PC-9 (cell line): ENCODE measurements around the gene PRELID1. TPM values are rescaled to one million over a fixed set of nuclear protein-coding genes. Genes with fewer than 3 reads are reported as not detected.

Experiments used
- BruUV-seq: library from RNA; stranded (reverse); fragments of 400-500 nt; replicated peaks from 2 replicates; lab custom pipeline; 2021; lab: Mats Ljungman, UMichigan
- CTCF ChIA-PET: fragments of 300-600 bp; sonication (Branson Sonifier 250); formaldehyde crosslinking; loops from one replicate; lab custom pipeline; 2022; ENCODE audit warnings: antibody characterized with exemption; lab: Charles Lee
- POLR2A ChIA-PET: fragments of 300-600 bp; sonication (Branson Sonifier 250); formaldehyde crosslinking; loops from one replicate; lab custom pipeline; 2022; ENCODE audit warnings: antibody characterized with exemption; ENCODE audit not compliant: unreplicated experiment; lab: Charles Lee
- DNase-seq, 2 experiments: peaks; one replicate each; pipeline versions ENCODE4 v3.0.0 to v3.0.0-alpha.2; 2015 to 2022; ENCODE audit warnings: mixed read lengths in 1 of 2
- H2AFZ ChIP-seq: fragments of 200-600 bp; sonication (generic); 2 replicates; pipeline ENCODE4 v1.8.1; 2017; ENCODE audit warnings: antibody characterized with exemption
- H3F3A ChIP-seq: fragments of 200-600 bp; sonication (generic); 2 replicates; pipeline ENCODE4 v1.8.1; 2017; ENCODE audit warnings: antibody characterized with exemption, mild to moderate bottlenecking, low read depth; ENCODE audit not compliant: insufficient read depth
- H3K27ac ChIP-seq: fragments of 200-600 bp; sonication (generic); 2 replicates; pipeline ENCODE4 v1.6.1; 2016; ENCODE audit warnings: mixed run types
- H3K27me3 ChIP-seq: fragments of 200-600 bp; sonication (generic); 2 replicates; pipeline ENCODE4 v1.6.1; 2016; ENCODE audit warnings: low read depth, mixed run types; ENCODE audit not compliant: insufficient read depth
- H3K36me3 ChIP-seq: fragments of 200-600 bp; sonication (generic); 2 replicates; pipeline ENCODE4 v1.6.1; 2016; ENCODE audit warnings: low read depth, mixed run types
- H3K4me1 ChIP-seq: fragments of 200-600 bp; sonication (generic); replicated peaks from 2 replicates; pipeline ENCODE4 v1.6.1; 2016; ENCODE audit warnings: mixed run types; ENCODE audit not compliant: insufficient read depth
- H3K4me2 ChIP-seq: fragments of 200-600 bp; sonication (generic); 2 replicates; pipeline ENCODE4 v1.6.1; 2017; ENCODE audit warnings: mixed run types
- H3K4me3 ChIP-seq: fragments of 200-600 bp; sonication (generic); 2 replicates; pipeline ENCODE4 v1.6.1; 2016; ENCODE audit warnings: mixed run types
- H3K79me2 ChIP-seq: fragments of 200-600 bp; sonication (generic); 2 replicates; pipeline ENCODE4 v1.6.1; 2017; ENCODE audit warnings: low read depth, mixed run types
- H3K9me2 ChIP-seq: fragments of 200-600 bp; sonication (generic); 2 replicates; pipeline ENCODE4 v1.8.1; 2017; ENCODE audit warnings: mild to moderate bottlenecking; ENCODE audit not compliant: insufficient read depth
- H3K9me3 ChIP-seq: fragments of 200-600 bp; sonication (generic); 2 replicates; pipeline ENCODE4 v1.8.1; 2016; ENCODE audit warnings: low read depth; ENCODE audit not compliant: insufficient read depth
- H4K20me1 ChIP-seq: fragments of 200-600 bp; sonication (generic); 2 replicates; pipeline ENCODE4 v1.8.1; 2017; ENCODE audit not compliant: insufficient read depth
- EZH2 ChIP-seq: fragments of 200-600 bp; sonication (generic); IDR thresholded peaks from 2 replicates; pipeline ENCODE4 v1.8.0; 2017; ENCODE audit warnings: antibody characterized with exemption, low read depth
- intact Hi-C: fragments of 100-400 bp; cut with micrococcal nuclease; formaldehyde crosslinking; loops from one replicate; pipeline ENCODE4 v1.10.0; 2022; ENCODE audit not compliant: unreplicated experiment
- total RNA-seq: library from RNA; stranded (reverse); gene quantifications from 2 replicates; pipeline ENCODE4 v1.2.3, GENCODE V29; 2021
- TF ChIP-seq, protein P1 (sequence below): fragments of 200-600 bp; sonication (generic); conservative IDR thresholded peaks from 2 replicates; pipeline ENCODE4 v1.6.1; 2017; ENCODE audit warnings: mixed run types, antibody characterized with exemption, mild to moderate bottlenecking, moderate library complexity

The PRELID1 gene
- total RNA-seq, 1 experiment from 2014 or later, result 189 TPM

DNA sequence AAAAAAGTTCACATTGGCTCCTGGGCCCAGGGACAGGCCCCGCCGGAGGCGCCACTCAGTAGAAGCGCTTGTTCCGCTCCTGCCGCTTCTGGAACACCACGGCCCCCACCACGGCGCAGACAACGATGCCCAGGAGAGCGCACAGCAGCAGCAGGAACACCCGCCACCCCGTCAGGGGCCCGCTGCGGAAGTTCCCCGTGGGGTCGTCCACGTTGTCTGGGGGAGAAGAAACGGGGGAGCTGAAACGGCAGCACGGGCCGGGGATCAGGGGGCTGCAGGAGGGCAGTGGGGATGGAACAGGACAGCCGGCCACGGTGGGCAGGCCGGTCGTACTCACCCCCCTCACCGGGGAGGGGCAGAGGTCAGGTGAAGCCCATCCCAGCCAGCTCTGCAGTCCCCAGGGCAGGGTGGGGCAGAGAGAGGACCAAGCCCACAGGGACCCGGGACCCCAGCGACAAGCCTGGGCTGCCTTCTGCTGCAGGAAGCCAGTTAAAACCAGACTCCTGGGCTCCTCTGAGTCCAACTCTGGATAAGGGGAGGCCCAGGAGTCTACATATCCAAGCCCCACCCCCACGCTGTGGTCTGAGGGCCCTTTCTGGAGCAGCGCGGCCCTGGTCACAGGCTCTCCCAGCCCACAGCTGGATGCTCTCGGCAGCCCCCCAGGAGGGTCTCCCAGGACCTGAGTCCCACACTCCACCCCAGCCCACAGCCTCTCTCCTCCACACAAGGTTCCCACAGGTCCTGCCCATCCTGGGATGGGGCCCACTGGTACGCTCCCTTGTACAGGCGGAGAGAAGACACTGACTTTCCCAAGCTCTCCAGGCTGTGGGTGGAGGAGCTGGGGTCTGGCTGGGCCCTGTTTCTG lies 28.7 kb downstream of the PRELID1 start:
- no peak for DNase-seq
- Histone ChIP-seq H3F3A (peaks cover 6% of the 10 kb centered on the region; the same call in 1 of the 2 replicates), H3K4me2 (no peak overlapping the region), H3K4me3 (no peak overlapping the region), H3K27ac (no peak overlapping the region), H3K36me3 (peaks cover 10% of the 10 kb centered on the region; the same call in 1 of the 2 replicates), H3K27me3 (no peaks in the 10 kb centered on the region), H4K20me1 (peaks cover 8% of the 10 kb centered on the region; the same call in 1 of the 2 replicates), H3K4me1 (no peaks in the 10 kb centered on the region), H3K79me2 (no peaks in the 10 kb centered on the region), H2AFZ (no peak overlapping the region), H3K9me3 (no peaks in the 10 kb centered on the region), H3K9me2 (no peaks in the 10 kb centered on the region)
- no TSS peak for BruUV-seq
- no peak for TF ChIP-seq EZH2
- TF ChIP-seq, protein P1, sequence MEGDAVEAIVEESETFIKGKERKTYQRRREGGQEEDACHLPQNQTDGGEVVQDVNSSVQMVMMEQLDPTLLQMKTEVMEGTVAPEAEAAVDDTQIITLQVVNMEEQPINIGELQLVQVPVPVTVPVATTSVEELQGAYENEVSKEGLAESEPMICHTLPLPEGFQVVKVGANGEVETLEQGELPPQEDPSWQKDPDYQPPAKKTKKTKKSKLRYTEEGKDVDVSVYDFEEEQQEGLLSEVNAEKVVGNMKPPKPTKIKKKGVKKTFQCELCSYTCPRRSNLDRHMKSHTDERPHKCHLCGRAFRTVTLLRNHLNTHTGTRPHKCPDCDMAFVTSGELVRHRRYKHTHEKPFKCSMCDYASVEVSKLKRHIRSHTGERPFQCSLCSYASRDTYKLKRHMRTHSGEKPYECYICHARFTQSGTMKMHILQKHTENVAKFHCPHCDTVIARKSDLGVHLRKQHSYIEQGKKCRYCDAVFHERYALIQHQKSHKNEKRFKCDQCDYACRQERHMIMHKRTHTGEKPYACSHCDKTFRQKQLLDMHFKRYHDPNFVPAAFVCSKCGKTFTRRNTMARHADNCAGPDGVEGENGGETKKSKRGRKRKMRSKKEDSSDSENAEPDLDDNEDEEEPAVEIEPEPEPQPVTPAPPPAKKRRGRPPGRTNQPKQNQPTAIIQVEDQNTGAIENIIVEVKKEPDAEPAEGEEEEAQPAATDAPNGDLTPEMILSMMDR, result no peak
- intact Hi-C loops, result no loop called here
- ChIA-PET CTCF (no interaction called here), POLR2A (no interaction called here)

DNA sequence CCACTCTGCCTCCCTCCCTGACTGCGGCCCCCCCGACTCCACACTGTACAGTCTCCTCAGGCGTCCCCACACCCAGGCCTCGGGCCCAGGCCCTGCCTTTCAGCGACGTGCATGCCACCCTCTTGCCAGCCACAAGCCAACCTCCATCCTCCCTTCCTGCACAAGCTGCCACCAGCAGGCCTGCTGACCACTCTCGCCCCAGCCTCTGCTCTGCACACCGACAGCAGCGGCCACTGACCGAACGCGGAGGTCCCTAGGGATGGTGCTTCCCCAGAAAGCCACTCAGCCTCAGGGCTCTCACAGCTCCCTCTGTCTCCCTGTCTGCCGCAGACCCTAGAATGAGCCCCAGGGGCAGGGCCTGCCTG lies 29.3 kb downstream of the PRELID1 start:
- H3K79me2 ChIP-seq, result no peaks in the 10 kb centered on the region
- CTCF ChIA-PET, result no interaction called here
- no peaks in the 10 kb centered on the region for H3F3A ChIP-seq

DNA sequence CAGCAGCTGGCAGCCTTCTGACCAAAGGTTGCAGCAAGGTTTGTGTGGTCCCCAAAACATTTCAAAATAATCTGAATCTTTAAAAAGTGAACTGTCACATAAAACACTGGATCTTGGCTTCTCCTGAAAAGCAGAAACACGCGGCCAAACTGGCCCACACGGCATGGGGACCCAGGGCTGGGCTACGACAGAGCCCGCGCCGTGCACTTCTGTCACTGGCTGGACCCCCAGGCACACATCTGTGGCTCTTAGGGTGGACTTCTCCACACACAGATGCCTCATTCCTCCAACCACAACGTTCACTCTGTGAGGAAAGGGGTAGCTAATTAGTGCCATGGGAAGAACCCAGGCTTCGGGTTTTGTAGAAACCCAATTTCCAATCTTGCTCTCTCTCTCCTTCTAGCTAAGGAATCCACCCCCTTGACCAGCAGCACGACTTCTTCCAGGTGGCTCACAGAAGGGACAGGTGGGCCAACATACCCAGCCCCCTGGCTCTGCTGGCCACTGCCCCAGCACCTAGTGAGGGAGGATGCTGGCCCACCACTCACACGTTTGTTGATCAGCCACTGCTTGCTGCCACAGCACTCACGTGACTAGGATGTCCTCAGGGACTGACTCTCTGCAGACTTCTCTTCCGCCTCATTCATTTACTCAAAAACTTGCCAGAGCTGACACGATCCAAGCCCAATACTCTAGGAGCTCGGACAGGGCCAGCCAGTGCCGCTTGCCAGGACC lies 30.0 kb downstream of the PRELID1 start:
- TF ChIP-seq EZH2, result no peak
- TF ChIP-seq, protein P1, result no peak
- CTCF ChIA-PET, result no interaction called here

More for the DNA sequence above, 29.3 kb downstream of the PRELID1 start:
- Histone ChIP-seq H4K20me1 (peaks cover 13% of the 10 kb centered on the region; the same call in 1 of the 2 replicates), H3K4me3 (no peak overlapping the region), H3K9me2 (no peaks in the 10 kb centered on the region), H3K36me3 (peaks cover 16% of the 10 kb centered on the region), H3K4me2 (no peak overlapping the region), H3K27me3 (no peaks in the 10 kb centered on the region), H3K9me3 (no peaks in the 10 kb centered on the region), H2AFZ (no peak overlapping the region), H3K27ac (no peak overlapping the region), H3K4me1 (no peaks in the 10 kb centered on the region)
- BruUV-seq, result no TSS peak
- intact Hi-C loops, result no loop called here
- TF ChIP-seq, protein P1, result no peak
- no peak for TF ChIP-seq EZH2
- POLR2A ChIA-PET, result no interaction called here
- DNase-seq, result no peak

More for the DNA sequence above, 30.0 kb downstream of the PRELID1 start:
- 0 out of 2 replicates have a peak, but pooled peaks cover under 1% of the 10 kb centered on the region for H3F3A ChIP-seq
- H3K9me2 ChIP-seq, result no peaks in the 10 kb centered on the region
- H2AFZ ChIP-seq, result no peak overlapping the region
- H4K20me1 ChIP-seq, result peaks cover 16% of the 10 kb centered on the region; the same call in 1 of the 2 replicates
- peaks cover 16% of the 10 kb centered on the region for H3K36me3 ChIP-seq
- no peaks in the 10 kb centered on the region for H3K9me3 ChIP-seq
- no peak overlapping the region for H3K4me3 ChIP-seq
- H3K27me3 ChIP-seq, result no peaks in the 10 kb centered on the region
- intact Hi-C loops, result no loop called here
- H3K4me2 ChIP-seq, result no peak overlapping the region
- POLR2A ChIA-PET, result no interaction called here
- no TSS peak for BruUV-seq
- no peaks in the 10 kb centered on the region for H3K4me1 ChIP-seq
- H3K27ac ChIP-seq, result no peak overlapping the region
- H3K79me2 ChIP-seq, result peaks cover 2% of the 10 kb centered on the region; the same call in 1 of the 2 replicates
- DNase-seq, result no peak
